Embryonic facial prominence (tissue), 1 donor: Measurements from ENCODE around the gene ADAMTS1.

Experiments used
- DNase-seq: peaks from one replicate; pipeline ENCODE4 v3.0.0-alpha.2; 2016; ENCODE audit errors: extremely low spot score

Gene ADAMTS1

GRCh38 chr21:26844258-26845065, 747 bp downstream of the ADAMTS1 start:
- peak; percentile 36 for DNase-seq

GRCh38 chr21:26843933-26844257, 1.3 kb downstream of the ADAMTS1 start:
- no peak for DNase-seq

GRCh38 chr21:26842974-26843932, 2.0 kb downstream of the ADAMTS1 start:
- DNase-seq: peak; percentile 85

GRCh38 chr21:26842300-26842699, 2.9 kb downstream of the ADAMTS1 start:
- DNase-seq: no peak

- DNase-seq: no peak
Measured at GRCh38 chr21:26840912-26841311, 4.3 kb downstream of the ADAMTS1 start.

- DNase-seq: no peak
Measured at GRCh38 chr21:26840201-26840600, 5.0 kb downstream of the ADAMTS1 start.

GRCh38 chr21:26837539-26837938, 7.7 kb downstream of the ADAMTS1 start:
- DNase-seq: no peak

GRCh38 chr21:26836528-26836927, 8.7 kb downstream of the ADAMTS1 start:
- DNase-seq: no peak

- DNase-seq: no peak
Measured at GRCh38 chr21:26835714-26836265, 9.4 kb downstream of the ADAMTS1 start.

- DNase-seq: no peak
Measured at GRCh38 chr21:26835027-26835713, 10.0 kb downstream of the ADAMTS1 start.

- no peak for DNase-seq
Measured at GRCh38 chr21:26834181-26834905, 10.9 kb downstream of the ADAMTS1 start.

GRCh38 chr21:26833460-26833939, 11.7 kb downstream of the ADAMTS1 start:
- DNase-seq: no peak

- DNase-seq: no peak
Measured at GRCh38 chr21:26833011-26833410, 12.2 kb downstream of the ADAMTS1 start.

GRCh38 chr21:26832546-26832945, 12.7 kb downstream of the ADAMTS1 start:
- no peak for DNase-seq

GRCh38 chr21:26826801-26827200, 18.4 kb downstream of the ADAMTS1 start:
- DNase-seq: no peak

- DNase-seq: no peak
Measured at GRCh38 chr21:26820509-26820908, 24.7 kb downstream of the ADAMTS1 start.

- DNase-seq: no peak
Measured at GRCh38 chr21:26819740-26820324, 25.4 kb downstream of the ADAMTS1 start.

GRCh38 chr21:26818906-26819305, 26.3 kb downstream of the ADAMTS1 start:
- no peak for DNase-seq

GRCh38 chr21:26815197-26815596, 30.0 kb downstream of the ADAMTS1 start:
- DNase-seq: no peak

- no peak for DNase-seq
Measured at GRCh38 chr21:26814386-26814785, 30.8 kb downstream of the ADAMTS1 start.
